ENCODE results near the gene BRD8. TPM values are rescaled to one million over a fixed set of nuclear protein-coding genes. Genes with fewer than 3 reads are reported as not detected.

The BRD8 gene
- total RNA-seq, 1 experiment from 2014 or later: 104 TPM

DNA sequence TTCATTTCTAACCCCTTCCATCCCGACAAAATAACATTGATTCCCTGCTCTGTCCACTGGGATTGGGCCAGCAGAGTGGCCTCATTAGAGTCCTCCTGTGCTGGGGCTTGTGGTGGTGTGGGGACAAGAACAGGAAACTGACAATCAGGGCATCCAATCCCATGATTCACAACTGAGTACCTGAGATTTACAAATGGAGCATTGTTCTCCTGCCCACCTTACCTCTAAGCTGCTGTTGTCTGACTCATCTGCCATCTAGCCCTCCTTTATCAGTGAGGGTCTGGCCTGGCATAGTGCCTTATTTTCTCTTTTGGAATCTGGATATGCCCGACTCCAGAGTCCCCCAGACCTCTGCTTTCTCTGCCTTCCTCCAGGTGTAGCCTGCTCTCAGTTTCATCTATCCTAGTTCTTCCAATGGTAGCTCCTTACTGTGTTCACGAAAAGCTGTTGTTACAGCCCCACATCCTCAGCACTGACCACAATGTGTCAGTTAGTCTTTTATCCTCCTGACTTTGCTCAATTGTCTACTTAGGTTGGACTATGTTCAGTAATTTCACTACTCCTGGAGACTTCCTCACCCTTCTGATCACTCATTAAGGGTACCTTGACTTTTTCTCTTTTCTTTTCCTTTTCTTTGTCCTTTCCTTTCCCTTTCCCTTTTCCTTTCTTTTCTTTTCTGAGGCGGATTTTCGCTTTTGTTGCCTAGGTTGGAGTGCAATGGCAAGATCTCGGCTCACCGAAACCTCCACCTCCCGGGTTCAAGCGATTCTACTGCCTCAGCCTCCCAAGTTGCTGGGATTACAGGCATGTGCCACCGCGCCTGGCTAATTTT lies 81.2 kb downstream of the BRD8 start:
- TSS peak; percentile 37 for BruUV-seq (replicated peaks)
- peaks cover 20% of the 10 kb centered on the region for H3K9me3 Mint-ChIP-seq (ENCODE audit: unreplicated experiment)
- no peaks in the 10 kb centered on the region for H3K27me3 Mint-ChIP-seq (ENCODE audit: insufficient read depth, unreplicated experiment)
- H3K4me3 ChIP-seq (ENCODE audit: low read depth, low read length): no peak overlapping the region
- CTCF ChIA-PET: no interaction called here
- no peaks in the 10 kb centered on the region for H3K36me3 Mint-ChIP-seq (ENCODE audit: insufficient read depth, unreplicated experiment)
- no peaks in the 10 kb centered on the region for H3K9me3 ChIP-seq
- no peak overlapping the region for H3K4me3 Mint-ChIP-seq (ENCODE audit: unreplicated experiment)
- H3K4me1 ChIP-seq: peaks cover 56% of the 10 kb centered on the region
- H3K36me3 ChIP-seq (ENCODE audit: control insufficient read depth, insufficient read depth, low read length): no peaks in the 10 kb centered on the region
- peaks cover 51% of the 10 kb centered on the region for H3K4me1 Mint-ChIP-seq (ENCODE audit: low read depth, unreplicated experiment)
- peak overlapping the region; percentile 27 for H3K27ac Mint-ChIP-seq (ENCODE audit: unreplicated experiment)
- intact Hi-C loops (cut with micrococcal nuclease; ENCODE audit: unreplicated experiment): no loop called here
- POLR2A ChIA-PET: interaction anchor here (0.7 kb wide), 1 partner anchor 15 kb away, joined by 4 read pairs; no protein-coding TSS in a partner anchor
- no peaks in the 10 kb centered on the region for H3K27me3 ChIP-seq (replicated peaks; ENCODE audit: control insufficient read depth, insufficient read depth, low read length)
- TF ChIP-seq, protein P1, sequence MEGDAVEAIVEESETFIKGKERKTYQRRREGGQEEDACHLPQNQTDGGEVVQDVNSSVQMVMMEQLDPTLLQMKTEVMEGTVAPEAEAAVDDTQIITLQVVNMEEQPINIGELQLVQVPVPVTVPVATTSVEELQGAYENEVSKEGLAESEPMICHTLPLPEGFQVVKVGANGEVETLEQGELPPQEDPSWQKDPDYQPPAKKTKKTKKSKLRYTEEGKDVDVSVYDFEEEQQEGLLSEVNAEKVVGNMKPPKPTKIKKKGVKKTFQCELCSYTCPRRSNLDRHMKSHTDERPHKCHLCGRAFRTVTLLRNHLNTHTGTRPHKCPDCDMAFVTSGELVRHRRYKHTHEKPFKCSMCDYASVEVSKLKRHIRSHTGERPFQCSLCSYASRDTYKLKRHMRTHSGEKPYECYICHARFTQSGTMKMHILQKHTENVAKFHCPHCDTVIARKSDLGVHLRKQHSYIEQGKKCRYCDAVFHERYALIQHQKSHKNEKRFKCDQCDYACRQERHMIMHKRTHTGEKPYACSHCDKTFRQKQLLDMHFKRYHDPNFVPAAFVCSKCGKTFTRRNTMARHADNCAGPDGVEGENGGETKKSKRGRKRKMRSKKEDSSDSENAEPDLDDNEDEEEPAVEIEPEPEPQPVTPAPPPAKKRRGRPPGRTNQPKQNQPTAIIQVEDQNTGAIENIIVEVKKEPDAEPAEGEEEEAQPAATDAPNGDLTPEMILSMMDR (IDR thresholded peaks at IDR 0.05; ENCODE audit: insufficient read depth in 1 of 2, low read depth in 1 of 2, low read length in 1 of 2, severe bottlenecking in 1 of 2, unreplicated experiment in 1 of 2): no peak
- DNase-seq: no peak

DNA sequence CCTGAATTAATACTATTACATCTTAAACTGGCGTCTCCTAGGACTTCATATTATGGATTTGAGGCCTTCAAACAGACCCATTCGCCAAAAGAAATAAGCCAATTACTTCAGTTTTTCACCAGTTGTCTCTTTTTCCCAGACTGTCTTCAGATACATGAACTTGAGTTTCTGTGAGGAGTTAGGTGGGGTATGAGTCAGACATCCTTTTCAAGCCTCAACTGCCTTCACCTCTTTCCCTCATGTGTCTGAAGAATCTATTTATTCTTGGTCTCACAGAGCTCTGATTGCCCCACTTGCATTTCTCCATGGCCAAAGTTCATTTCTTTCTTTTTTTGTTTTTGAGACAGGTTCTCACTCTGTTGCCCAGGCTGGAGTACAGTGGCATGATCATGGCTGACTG lies 82.1 kb downstream of the BRD8 start:
- H3K9me3 ChIP-seq: no peaks in the 10 kb centered on the region
- Mint-ChIP-seq H3K9me3 (ENCODE audit: unreplicated experiment) (peaks cover 19% of the 10 kb centered on the region), H3K27ac (ENCODE audit: unreplicated experiment) (peak overlapping the region; percentile 27), H3K4me1 (ENCODE audit: low read depth, unreplicated experiment) (peaks cover 50% of the 10 kb centered on the region), H3K27me3 (ENCODE audit: insufficient read depth, unreplicated experiment) (no peaks in the 10 kb centered on the region), H3K36me3 (ENCODE audit: insufficient read depth, unreplicated experiment) (no peaks in the 10 kb centered on the region), H3K4me3 (ENCODE audit: unreplicated experiment) (no peak overlapping the region)
- POLR2A ChIA-PET: interaction anchor here (0.7 kb wide), 1 partner anchor 16 kb away, joined by 4 read pairs; no protein-coding TSS in a partner anchor
- BruUV-seq (replicated peaks): no TSS peak
- no peak overlapping the region for H3K4me3 ChIP-seq (ENCODE audit: low read depth, low read length)
- intact Hi-C loops (cut with micrococcal nuclease; ENCODE audit: unreplicated experiment): no loop called here
- H3K27me3 ChIP-seq (replicated peaks; ENCODE audit: control insufficient read depth, insufficient read depth, low read length): no peaks in the 10 kb centered on the region
- no peak for DNase-seq
- CTCF ChIA-PET: interaction anchor here (1.5 kb wide), 1 partner anchor 37 kb away, joined by 4 read pairs; no protein-coding TSS in a partner anchor
- peaks cover 59% of the 10 kb centered on the region for H3K4me1 ChIP-seq
- H3K36me3 ChIP-seq (ENCODE audit: control insufficient read depth, insufficient read depth, low read length): no peaks in the 10 kb centered on the region
- TF ChIP-seq, protein P1 (IDR thresholded peaks at IDR 0.05; ENCODE audit: insufficient read depth in 1 of 2, low read depth in 1 of 2, low read length in 1 of 2, severe bottlenecking in 1 of 2, unreplicated experiment in 1 of 2): no peak

DNA sequence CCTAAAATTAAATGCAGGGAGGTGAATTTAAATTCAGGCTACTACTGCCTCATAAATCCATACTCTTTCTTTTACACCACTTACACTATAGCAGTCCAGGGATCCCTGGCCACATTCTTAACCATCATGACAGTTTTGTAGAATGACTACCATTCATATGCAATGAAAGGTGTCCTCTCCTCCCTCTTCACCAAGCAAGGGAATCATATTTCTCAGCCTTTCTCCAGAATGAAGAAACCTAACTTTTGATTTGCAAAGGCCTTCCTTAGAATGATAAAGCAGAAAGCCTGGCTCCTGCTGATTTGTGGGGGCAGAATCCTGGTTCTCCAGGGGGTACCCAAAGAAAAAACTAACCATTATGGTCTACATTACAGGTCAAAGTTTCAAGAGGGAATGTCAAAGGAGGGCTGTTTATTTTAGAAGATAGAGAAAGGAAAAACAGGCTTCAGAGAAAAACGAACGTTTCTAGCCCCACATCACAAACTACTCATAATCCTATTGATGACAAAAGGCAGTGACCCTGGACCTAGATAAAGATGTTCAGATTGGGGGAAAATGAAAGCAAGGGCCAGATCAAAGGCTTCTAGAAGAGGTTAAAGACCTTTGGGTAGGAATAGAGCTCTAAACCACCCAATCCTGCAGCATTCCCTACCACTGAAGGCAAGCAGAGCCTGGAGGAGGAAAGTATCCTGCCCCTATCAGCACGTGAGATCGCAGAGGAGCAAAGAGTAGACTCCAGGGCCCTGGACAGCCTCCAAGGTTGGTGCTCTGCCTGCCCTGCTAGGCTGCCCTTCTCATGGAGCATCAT lies 83.1 kb downstream of the BRD8 start:
- Histone ChIP-seq H3K36me3 (ENCODE audit: control insufficient read depth, insufficient read depth, low read length) (no peaks in the 10 kb centered on the region), H3K4me1 (peaks cover 59% of the 10 kb centered on the region), H3K9me3 (no peaks in the 10 kb centered on the region), H3K27me3 (replicated peaks; ENCODE audit: control insufficient read depth, insufficient read depth, low read length) (no peaks in the 10 kb centered on the region), H3K4me3 (ENCODE audit: low read depth, low read length) (no peak overlapping the region)
- DNase-seq: peak; percentile 82 to 86
- Mint-ChIP-seq H3K27ac (ENCODE audit: unreplicated experiment) (peak overlapping the region; percentile 27), H3K9me3 (ENCODE audit: unreplicated experiment) (peaks cover 10% of the 10 kb centered on the region), H3K4me1 (ENCODE audit: low read depth, unreplicated experiment) (peaks cover 44% of the 10 kb centered on the region), H3K27me3 (ENCODE audit: insufficient read depth, unreplicated experiment) (no peaks in the 10 kb centered on the region), H3K36me3 (ENCODE audit: insufficient read depth, unreplicated experiment) (no peaks in the 10 kb centered on the region), H3K4me3 (ENCODE audit: unreplicated experiment) (peak overlapping the region; percentile 57)
- intact Hi-C loops (cut with micrococcal nuclease; ENCODE audit: unreplicated experiment): loop anchor here (1.0 kb wide), 3 partner anchors 8 to 38 kb away; no protein-coding TSS in a partner anchor
- BruUV-seq (replicated peaks): no TSS peak
- POLR2A ChIA-PET: interaction anchor here (0.5 to 1.0 kb wide), 2 partner anchors 118 to 700 kb away, joined by 4 to 5 read pairs; no protein-coding TSS in a partner anchor
- CTCF ChIA-PET: interaction anchor here (0.6 to 1.5 kb wide), 4 partner anchors 31 to 1547 kb away, joined by 3 to 8 read pairs (median 4); no protein-coding TSS in a partner anchor
- TF ChIP-seq, protein P1 (IDR thresholded peaks at IDR 0.05; ENCODE audit: insufficient read depth in 1 of 2, low read depth in 1 of 2, low read length in 1 of 2, severe bottlenecking in 1 of 2, unreplicated experiment in 1 of 2): no peak
